Activated CD4-positive, alpha-beta T cell treated with anti-CD3 and anti-CD28 coated beads, Interleukin-2, amount 10 ng/mL, durations not matched to agents 24 days and 14 days (primary cell): ENCODE measurements around the gene RYR1. TPM values are rescaled to one million over a fixed set of nuclear protein-coding genes. Genes with fewer than 3 reads are reported as not detected.

ENCODE experiments used
- DNase-seq: peaks from one replicate; pipeline ENCODE4 v3.0.0; 2022
- H3K27ac Mint-ChIP-seq: one replicate; pipeline ENCODE4 v1.8.0; 2022; ENCODE audit warnings: mild to moderate bottlenecking, mixed read lengths
- H3K27me3 Mint-ChIP-seq: one replicate; pipeline ENCODE4 v1.8.0; 2022; ENCODE audit warnings: mixed read lengths
- H3K36me3 Mint-ChIP-seq: one replicate; pipeline ENCODE4 v1.8.0; 2022; ENCODE audit warnings: low read depth, mild to moderate bottlenecking, mixed read lengths
- H3K4me1 Mint-ChIP-seq: one replicate; pipeline ENCODE4 v1.8.0; 2021; ENCODE audit warnings: mixed read lengths
- H3K4me3 Mint-ChIP-seq: one replicate; pipeline ENCODE4 v1.8.0; 2022; ENCODE audit warnings: mild to moderate bottlenecking, moderate library complexity, mixed read lengths
- H3K9me3 Mint-ChIP-seq: one replicate; pipeline ENCODE4 v1.8.0; 2021; ENCODE audit warnings: mixed read lengths
- intact Hi-C: fragments of 100-400 bp; cut with micrococcal nuclease; formaldehyde crosslinking; loops from one replicate; pipeline ENCODE4 v1.15.1; 2023
- total RNA-seq: library from RNA; stranded (reverse); gene quantifications from 2 replicates; pipeline ENCODE4 v1.2.3, GENCODE V29; 2022

RYR1 gene
- total RNA-seq, 1 donor from 2014 or later: 4.0 TPM

DNA sequence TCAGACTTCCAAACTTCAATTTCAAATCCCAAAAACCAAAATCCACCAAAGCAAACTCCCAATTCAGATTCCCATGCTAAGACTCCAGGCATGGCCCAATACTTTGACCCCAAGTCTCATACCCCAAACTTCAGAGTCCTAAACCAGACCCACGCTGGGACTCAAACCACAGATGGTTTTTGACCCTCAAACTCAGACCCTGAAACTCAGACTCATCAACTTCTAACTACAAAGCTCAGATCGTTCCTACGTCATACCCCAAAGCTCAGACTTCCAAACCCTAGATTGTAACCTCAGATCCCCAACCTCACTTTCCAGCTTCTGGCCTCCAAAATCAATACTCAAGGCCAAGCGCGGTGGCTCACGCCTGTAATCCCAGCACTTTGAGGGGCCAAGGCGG is 11.9 kb downstream of the RYR1 start:
- Mint-ChIP-seq H3K4me1 (peaks cover 5% of the 10 kb centered on the region), H3K36me3 (no peaks in the 10 kb centered on the region), H3K27ac (no peak overlapping the region), H3K4me3 (no peak overlapping the region), H3K27me3 (peaks cover 3% of the 10 kb centered on the region), H3K9me3 (no peaks in the 10 kb centered on the region)
- no peak for DNase-seq
- intact Hi-C loops: no loop called here

DNA sequence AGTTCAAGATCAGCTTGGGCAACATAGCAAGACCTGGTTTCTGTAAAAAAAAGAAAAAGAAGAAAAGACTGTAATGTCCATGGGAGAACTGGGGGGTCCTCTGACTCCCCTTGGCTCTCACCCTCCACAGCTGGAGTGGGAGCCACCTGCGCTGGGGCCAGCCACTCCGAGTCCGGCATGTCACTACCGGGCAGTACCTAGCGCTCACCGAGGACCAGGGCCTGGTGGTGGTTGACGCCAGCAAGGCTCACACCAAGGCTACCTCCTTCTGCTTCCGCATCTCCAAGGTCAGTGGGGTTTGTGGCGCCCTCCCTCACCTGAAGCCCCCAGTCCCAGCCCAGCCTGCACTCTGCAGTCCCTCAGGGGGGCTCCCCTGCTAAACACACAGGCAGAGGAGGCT is 14.7 kb downstream of the RYR1 start:
- H3K4me1 Mint-ChIP-seq: peaks cover 2% of the 10 kb centered on the region
- intact Hi-C loops: no loop called here
- H3K27ac Mint-ChIP-seq: no peak overlapping the region
- DNase-seq: no peak
- no peaks in the 10 kb centered on the region for H3K36me3 Mint-ChIP-seq
- H3K9me3 Mint-ChIP-seq: no peaks in the 10 kb centered on the region
- H3K4me3 Mint-ChIP-seq: no peak overlapping the region
- H3K27me3 Mint-ChIP-seq: peaks cover 3% of the 10 kb centered on the region

DNA sequence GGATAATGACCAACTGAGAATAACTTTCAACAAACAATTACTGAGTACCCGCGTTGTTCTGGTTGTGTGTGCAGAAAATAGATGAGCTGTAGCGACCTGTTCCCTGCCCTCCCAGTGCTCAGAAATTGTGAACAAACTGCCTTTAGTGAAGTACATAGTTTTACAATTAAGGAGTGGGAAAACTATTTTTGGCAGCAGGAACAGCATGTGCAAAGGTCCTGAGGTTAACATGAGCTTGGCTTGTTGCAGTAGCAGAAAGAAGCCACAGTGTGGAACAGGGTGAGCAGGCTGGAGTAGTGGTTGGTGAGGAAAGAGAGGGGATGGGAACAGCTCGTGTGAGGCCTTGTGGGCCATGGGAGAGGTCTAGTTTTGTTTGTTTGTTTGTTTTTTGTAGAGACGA is 16.0 kb downstream of the RYR1 start:
- intact Hi-C loops: no loop called here
- Mint-ChIP-seq H3K27me3 (peaks cover 3% of the 10 kb centered on the region), H3K4me1 (peaks cover 7% of the 10 kb centered on the region), H3K4me3 (no peak overlapping the region), H3K9me3 (peaks cover 5% of the 10 kb centered on the region), H3K27ac (no peak overlapping the region), H3K36me3 (no peaks in the 10 kb centered on the region)
- DNase-seq: no peak

DNA sequence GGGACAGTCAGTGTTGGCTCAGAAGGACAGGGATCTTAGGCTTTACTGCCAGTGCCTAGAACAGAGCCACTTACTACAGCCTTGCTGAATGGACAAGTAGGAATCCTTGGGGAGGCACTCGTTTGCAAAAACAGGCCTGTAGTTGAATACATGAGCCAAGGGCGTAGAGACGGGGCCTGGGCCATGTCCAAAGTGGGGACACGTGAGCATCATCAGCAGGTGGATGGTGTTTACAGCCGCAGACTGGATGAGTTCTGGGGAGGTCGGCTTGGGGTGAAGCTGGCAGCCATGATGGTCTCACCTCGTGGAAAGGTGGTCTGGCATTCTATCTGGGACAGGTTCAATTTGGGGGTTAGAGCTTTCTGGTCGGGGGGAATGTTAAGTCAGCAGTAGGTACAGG is 17.5 kb downstream of the RYR1 start:
- Mint-ChIP-seq H3K36me3 (no peaks in the 10 kb centered on the region), H3K4me3 (no peak overlapping the region), H3K9me3 (peaks cover 5% of the 10 kb centered on the region), H3K4me1 (peaks cover 5% of the 10 kb centered on the region), H3K27me3 (peaks cover 3% of the 10 kb centered on the region), H3K27ac (no peak overlapping the region)
- intact Hi-C loops: no loop called here
- DNase-seq: no peak

DNA sequence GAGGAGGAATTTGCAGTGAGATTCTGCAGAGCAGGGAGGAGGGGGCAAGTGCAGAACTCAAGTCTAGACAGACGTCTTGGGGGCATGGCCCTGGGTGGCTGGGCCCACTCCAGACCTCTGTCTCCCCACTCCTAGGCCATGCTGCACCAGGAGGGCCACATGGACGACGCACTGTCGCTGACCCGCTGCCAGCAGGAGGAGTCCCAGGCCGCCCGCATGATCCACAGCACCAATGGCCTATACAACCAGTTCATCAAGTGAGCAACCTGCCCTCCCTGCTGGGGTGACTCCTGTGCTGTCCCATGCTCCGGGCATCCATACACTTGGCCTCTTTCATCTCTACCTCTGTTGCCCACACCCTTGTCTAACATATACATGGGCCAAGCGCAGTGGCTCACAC is 18.1 kb downstream of the RYR1 start:
- no peaks in the 10 kb centered on the region for H3K36me3 Mint-ChIP-seq

DNA sequence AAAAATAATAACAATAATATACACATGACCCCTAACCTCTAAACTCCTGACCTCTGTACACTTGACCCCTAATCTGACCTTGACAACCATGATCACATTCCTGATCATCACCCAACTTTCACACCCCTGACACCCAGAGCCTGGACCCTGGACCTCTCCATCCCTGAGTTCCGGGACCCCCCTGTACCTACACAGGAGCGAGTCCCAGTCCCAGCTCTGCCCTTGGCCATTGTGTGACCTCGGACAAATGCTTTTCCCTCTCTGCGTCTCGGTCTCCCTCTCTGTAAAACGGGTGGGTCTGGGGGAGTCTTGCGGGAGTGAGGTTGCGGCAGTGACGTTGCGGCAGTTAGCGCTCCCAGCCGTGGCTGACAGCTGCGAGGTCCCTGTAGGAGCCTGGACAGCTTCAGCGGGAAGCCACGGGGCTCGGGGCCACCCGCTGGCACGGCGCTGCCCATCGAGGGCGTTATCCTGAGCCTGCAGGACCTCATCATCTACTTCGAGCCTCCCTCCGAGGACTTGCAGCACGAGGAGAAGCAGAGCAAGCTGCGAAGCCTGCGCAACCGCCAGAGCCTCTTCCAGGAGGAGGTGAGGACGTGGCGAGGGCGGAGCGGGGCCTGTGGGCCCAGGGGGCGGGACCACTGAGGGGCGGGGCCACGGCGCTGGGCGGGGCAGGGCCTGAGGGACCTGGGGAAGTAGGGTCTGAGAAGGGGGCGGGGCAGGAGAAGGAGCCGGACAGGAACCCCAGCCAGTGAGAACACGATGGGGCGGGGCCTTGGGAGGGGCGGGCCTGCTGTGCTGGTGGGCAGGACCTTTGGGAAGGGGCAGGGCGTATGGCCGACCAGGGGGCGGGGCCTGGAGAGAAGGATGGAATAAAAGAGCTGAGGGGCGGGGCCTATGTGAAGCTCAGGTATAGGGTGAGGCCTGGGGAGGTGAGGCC is 19.2 kb downstream of the RYR1 start:
- no peaks in the 10 kb centered on the region for H3K36me3 Mint-ChIP-seq
- DNase-seq: peak; percentile 63
- H3K27me3 Mint-ChIP-seq: peaks cover 3% of the 10 kb centered on the region
- H3K4me3 Mint-ChIP-seq: no peak overlapping the region
- intact Hi-C loops: no loop called here
- H3K4me1 Mint-ChIP-seq: peaks cover 5% of the 10 kb centered on the region
- H3K27ac Mint-ChIP-seq: no peak overlapping the region
- H3K9me3 Mint-ChIP-seq: peaks cover 5% of the 10 kb centered on the region

More for the DNA sequence above, 18.1 kb downstream of the RYR1 start:
- no peak overlapping the region for H3K27ac Mint-ChIP-seq
- DNase-seq: no peak
- H3K27me3 Mint-ChIP-seq: peaks cover 3% of the 10 kb centered on the region
- intact Hi-C loops: no loop called here
- peaks cover 5% of the 10 kb centered on the region for H3K4me1 Mint-ChIP-seq
- no peak overlapping the region for H3K4me3 Mint-ChIP-seq
- peaks cover 5% of the 10 kb centered on the region for H3K9me3 Mint-ChIP-seq

DNA sequence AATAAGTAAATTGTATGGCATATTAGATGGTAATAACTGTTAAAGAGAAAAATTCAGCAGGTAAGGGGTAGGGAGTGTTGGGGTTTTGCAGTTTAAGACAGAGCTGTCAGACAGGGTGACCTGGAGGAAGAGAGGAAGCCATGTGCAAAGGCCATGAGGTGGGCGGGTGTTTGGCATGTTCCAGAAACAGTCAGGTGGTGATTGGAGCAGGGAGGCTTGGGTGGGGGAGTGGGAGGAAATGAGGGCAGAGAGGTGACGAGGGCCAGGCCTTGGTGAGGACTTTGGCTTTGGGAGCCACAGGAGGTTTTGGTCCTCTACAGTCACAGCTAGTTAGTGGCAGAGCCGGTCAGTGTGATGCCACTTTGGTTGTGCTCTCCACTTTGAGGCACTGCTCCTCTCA is 20.1 kb downstream of the RYR1 start:
- Mint-ChIP-seq H3K27me3 (peaks cover 3% of the 10 kb centered on the region), H3K4me1 (peaks cover 5% of the 10 kb centered on the region), H3K4me3 (no peak overlapping the region), H3K36me3 (no peaks in the 10 kb centered on the region), H3K9me3 (peaks cover 5% of the 10 kb centered on the region), H3K27ac (no peak overlapping the region)
- no peak for DNase-seq
- intact Hi-C loops: no loop called here

DNA sequence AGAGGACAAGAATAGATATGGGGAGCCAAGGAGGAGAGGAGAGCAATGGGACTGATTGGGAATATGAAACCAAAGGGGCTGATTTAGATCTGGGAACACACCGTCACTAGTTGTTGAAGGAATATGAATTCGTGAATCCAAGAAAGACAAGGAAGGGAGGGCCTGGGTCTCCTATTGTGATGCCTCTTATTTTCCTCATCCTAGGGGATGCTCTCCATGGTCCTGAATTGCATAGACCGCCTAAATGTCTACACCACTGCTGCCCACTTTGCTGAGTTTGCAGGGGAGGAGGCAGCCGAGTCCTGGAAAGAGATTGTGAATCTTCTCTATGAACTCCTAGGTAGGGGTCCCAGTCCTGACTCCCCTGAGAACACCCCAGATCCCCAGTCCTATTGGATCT is 21.5 kb downstream of the RYR1 start:
- Mint-ChIP-seq H3K36me3 (no peaks in the 10 kb centered on the region), H3K27ac (no peak overlapping the region), H3K4me1 (peaks cover 5% of the 10 kb centered on the region), H3K9me3 (peaks cover 5% of the 10 kb centered on the region), H3K27me3 (no peaks in the 10 kb centered on the region), H3K4me3 (no peak overlapping the region)
- intact Hi-C loops: no loop called here
- peak; percentile 63 for DNase-seq

DNA sequence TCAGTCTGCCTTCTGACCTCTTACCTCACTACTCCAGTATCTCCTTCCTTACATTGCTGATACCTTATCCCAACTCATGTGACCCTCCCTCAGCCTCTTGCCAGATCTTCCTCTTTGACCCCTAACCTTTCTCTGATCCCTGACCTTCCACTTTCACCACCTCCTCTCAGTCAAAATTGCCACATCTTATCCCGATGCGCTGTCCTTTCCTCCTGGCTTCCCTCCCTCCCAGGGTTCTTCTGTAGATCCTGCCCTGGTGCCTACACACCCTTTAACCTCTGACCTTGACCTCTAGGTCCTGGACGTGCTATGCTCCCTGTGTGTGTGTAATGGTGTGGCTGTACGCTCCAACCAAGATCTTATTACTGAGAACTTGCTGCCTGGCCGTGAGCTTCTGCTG is 23.7 kb downstream of the RYR1 start:
- Mint-ChIP-seq H3K27ac (no peak overlapping the region), H3K36me3 (no peaks in the 10 kb centered on the region), H3K4me3 (no peak overlapping the region)

DNA sequence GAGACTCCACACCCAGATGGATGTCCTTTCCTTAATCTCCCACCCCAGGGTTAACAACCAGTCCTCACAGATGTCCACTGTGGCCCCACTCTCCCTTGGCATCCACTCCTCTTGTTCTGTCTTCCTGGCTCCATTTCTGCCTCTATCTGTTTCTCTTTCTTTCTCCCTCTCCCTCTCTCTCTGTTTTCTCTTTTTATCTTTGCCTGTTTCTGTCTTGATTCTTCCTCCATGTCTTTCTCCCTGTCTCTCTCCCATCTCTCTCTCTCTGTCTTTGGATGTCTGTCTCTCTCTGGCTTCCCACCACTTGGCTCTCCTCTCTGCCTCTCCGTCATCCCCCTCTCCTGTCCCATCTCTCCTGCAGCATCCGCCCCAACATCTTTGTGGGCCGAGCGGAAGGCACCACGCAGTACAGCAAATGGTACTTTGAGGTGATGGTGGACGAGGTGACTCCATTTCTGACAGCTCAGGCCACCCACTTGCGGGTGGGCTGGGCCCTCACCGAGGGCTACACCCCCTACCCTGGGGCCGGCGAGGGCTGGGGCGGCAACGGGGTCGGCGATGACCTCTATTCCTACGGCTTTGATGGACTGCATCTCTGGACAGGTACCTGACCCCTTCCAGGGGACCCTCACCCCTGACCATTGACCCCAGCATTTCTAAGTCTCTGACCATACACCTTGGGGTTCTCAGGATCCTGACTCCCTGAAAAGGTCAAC is 24.4 kb downstream of the RYR1 start:
- no peaks in the 10 kb centered on the region for H3K27me3 Mint-ChIP-seq
- H3K9me3 Mint-ChIP-seq: peaks cover 5% of the 10 kb centered on the region
- no peak overlapping the region for H3K27ac Mint-ChIP-seq
- peaks cover 5% of the 10 kb centered on the region for H3K4me1 Mint-ChIP-seq
- H3K36me3 Mint-ChIP-seq: no peaks in the 10 kb centered on the region
- intact Hi-C loops: no loop called here
- H3K4me3 Mint-ChIP-seq: no peak overlapping the region
- no peak for DNase-seq

More for the DNA sequence above, 23.7 kb downstream of the RYR1 start:
- intact Hi-C loops: no loop called here
- peaks cover 5% of the 10 kb centered on the region for H3K4me1 Mint-ChIP-seq
- H3K27me3 Mint-ChIP-seq: no peaks in the 10 kb centered on the region
- H3K9me3 Mint-ChIP-seq: peaks cover 5% of the 10 kb centered on the region
- DNase-seq: no peak

DNA sequence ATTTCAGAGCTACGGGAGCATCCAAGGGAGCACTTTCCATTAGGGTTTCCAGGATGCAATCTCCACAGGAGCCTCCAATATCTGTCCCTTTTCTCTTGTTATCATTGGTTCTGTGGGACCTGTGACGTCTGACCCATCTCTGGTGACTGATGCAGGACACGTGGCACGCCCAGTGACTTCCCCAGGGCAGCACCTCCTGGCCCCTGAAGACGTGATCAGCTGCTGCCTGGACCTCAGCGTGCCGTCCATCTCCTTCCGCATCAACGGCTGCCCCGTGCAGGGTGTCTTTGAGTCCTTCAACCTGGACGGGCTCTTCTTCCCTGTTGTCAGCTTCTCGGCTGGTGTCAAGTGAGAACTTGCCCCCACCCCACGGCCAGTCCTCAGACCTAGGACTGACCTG is 25.5 kb downstream of the RYR1 start:
- Mint-ChIP-seq H3K27ac (no peak overlapping the region), H3K27me3 (no peaks in the 10 kb centered on the region), H3K4me3 (no peak overlapping the region), H3K36me3 (no peaks in the 10 kb centered on the region), H3K4me1 (no peaks in the 10 kb centered on the region), H3K9me3 (no peaks in the 10 kb centered on the region)
- intact Hi-C loops: no loop called here
- no peak for DNase-seq

DNA sequence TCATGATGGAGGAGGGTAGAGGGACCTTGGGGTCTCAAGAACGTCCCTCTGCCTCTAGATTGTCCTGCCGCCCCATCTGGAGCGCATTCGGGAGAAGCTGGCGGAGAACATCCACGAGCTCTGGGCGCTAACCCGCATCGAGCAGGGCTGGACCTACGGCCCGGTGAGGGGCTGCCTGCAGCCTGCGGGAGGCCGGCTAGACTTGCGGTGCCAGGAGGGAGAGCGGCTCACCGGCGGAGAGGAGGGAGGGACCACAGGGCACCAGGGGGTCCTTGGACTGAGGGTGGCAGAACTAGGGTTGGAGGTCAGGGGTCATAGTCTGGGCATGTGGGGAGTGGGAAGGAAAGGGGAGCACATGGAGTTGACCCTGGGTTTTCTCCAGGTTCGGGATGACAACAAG is 29.9 kb downstream of the RYR1 start:
- intact Hi-C loops: no loop called here
- H3K27me3 Mint-ChIP-seq: no peaks in the 10 kb centered on the region
- H3K4me1 Mint-ChIP-seq: no peaks in the 10 kb centered on the region
- H3K36me3 Mint-ChIP-seq: no peaks in the 10 kb centered on the region
- H3K27ac Mint-ChIP-seq: no peak overlapping the region
- DNase-seq: no peak
- no peak overlapping the region for H3K4me3 Mint-ChIP-seq
- no peaks in the 10 kb centered on the region for H3K9me3 Mint-ChIP-seq

DNA sequence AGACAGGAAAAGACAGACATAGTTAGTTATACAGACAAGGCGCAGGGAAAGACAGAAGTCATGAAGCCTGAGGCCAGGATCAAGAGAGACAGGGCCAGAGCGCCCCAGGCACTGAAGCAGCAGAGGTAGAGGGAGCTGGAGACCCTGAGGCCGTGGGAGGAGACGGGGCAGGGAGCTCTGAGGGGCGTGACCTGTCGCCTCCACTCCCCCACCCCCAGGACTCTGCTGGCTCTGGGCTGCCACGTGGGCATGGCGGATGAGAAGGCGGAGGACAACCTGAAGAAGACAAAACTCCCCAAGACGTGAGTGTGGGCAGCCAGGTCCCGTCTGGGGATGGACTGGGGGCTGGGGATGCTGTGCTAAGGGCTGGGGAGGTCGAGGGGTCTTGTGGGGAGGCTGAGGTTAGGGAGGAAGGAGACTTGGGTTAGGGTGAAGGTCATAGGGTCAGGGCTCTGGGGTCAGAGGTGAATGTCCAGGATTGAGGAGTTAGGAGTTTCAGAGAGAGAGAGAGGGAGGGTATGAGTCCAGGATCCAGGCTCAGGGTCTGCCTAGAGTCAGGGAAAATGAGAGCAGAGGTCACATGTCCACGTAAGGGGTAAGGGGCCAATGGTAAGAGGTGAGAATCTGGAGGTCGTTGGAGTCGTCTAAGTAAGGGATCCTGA is 31.1 kb downstream of the RYR1 start:
- intact Hi-C loops: no loop called here
- Mint-ChIP-seq H3K27ac (no peak overlapping the region), H3K27me3 (no peaks in the 10 kb centered on the region), H3K36me3 (no peaks in the 10 kb centered on the region), H3K9me3 (no peaks in the 10 kb centered on the region), H3K4me1 (no peaks in the 10 kb centered on the region), H3K4me3 (no peak overlapping the region)
- DNase-seq: no peak

DNA sequence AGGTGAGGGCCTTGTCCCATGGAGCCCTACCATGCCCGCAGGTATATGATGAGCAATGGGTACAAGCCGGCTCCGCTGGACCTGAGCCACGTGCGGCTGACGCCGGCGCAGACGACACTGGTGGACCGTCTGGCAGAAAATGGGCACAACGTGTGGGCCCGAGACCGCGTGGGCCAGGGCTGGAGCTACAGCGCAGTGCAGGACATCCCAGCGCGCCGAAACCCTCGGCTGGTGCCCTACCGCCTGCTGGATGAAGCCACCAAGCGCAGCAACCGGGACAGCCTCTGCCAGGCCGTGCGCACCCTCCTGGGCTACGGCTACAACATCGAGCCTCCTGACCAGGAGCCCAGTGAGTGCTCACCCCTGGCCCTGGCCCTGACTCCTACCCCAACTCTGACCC is 32.6 kb downstream of the RYR1 start:
- Mint-ChIP-seq H3K4me3 (no peak overlapping the region), H3K27ac (no peak overlapping the region), H3K27me3 (no peaks in the 10 kb centered on the region), H3K9me3 (no peaks in the 10 kb centered on the region), H3K36me3 (no peaks in the 10 kb centered on the region), H3K4me1 (no peaks in the 10 kb centered on the region)
- no peak for DNase-seq
- intact Hi-C loops: no loop called here
